ENCODE measurements around the gene SLC35D3. TPM values are rescaled to one million over a fixed set of nuclear protein-coding genes. Genes with fewer than 3 reads are reported as not detected.
"Not testable (repeated sequence)": the region's sequence is repeated elsewhere in the genome, so short reads cannot be mapped to it uniquely, and the experiment has no call there.

SLC35D3 gene
- total and polyA plus RNA-seq, 4 experiments from 2014 or later = not detected

DNA sequence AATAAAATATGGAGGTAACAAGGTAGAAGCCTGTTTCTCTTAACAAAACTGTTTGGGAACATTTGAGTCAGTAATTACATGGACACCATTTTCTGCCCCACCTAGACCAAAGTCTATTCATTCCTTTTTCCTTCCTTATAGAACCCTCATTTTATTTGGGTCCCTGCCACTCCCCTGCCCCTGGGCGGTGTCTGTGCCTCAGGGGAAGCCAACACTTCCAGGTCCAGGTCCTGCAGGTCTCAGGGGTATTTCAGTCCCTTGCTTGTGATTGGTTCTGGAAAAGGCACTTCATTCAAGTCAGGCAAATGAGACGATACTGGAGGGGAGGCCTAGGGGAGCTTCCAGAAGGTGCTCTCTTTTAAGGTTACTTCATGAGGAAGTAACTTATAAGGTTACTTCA lies 42.3 kb downstream of the SLC35D3 start:
- no peaks in the 10 kb centered on the region for H3K4me1 ChIP-seq (ENCODE audit: insufficient read depth, low read length)
- H3K27me3 ChIP-seq (ENCODE audit: insufficient read depth, low read length) = no peaks in the 10 kb centered on the region
- CTCF ChIA-PET (ENCODE audit: partially characterized antibody) = interaction anchor here (1.5 to 2.5 kb wide), 2 partner anchors 9 to 16 kb away, joined by 3 to 8 read pairs; no protein-coding TSS in a partner anchor
- no peaks in the 10 kb centered on the region for H3K36me3 ChIP-seq (ENCODE audit: insufficient read depth, low read length)
- no peak for DNase-seq
- H3K4me3 Mint-ChIP-seq = no peak overlapping the region
- H3K27me3 Mint-ChIP-seq = peaks cover 13 to 31% of the 10 kb centered on the region in 2 donors
- intact Hi-C loops (cut with micrococcal nuclease) = loop anchor here (10.0 kb wide), 1 partner anchor 210 kb away; the partner anchor contains the start of gene IL22RA2
- H3K9me3 Mint-ChIP-seq = no peaks in the 10 kb centered on the region
- no peaks in the 10 kb centered on the region for H3K36me3 Mint-ChIP-seq
- peaks cover 0 to 10% (median 6%) of the 10 kb centered on the region in 4 donors for H3K4me1 Mint-ChIP-seq
- H3K27ac ChIP-seq (ENCODE audit: low read depth, low read length) = no peak overlapping the region
- POLR2A ChIA-PET (ENCODE audit: partially characterized antibody) = no interaction called here
- no peak overlapping the region for H3K4me3 ChIP-seq (ENCODE audit: low read length in 2 of 2)
- H3K9me3 ChIP-seq (ENCODE audit: control insufficient read depth in 1 of 2, low read length in 2 of 2) = no peaks in the 10 kb centered on the region
- H3K27ac Mint-ChIP-seq = no peak overlapping the region

DNA sequence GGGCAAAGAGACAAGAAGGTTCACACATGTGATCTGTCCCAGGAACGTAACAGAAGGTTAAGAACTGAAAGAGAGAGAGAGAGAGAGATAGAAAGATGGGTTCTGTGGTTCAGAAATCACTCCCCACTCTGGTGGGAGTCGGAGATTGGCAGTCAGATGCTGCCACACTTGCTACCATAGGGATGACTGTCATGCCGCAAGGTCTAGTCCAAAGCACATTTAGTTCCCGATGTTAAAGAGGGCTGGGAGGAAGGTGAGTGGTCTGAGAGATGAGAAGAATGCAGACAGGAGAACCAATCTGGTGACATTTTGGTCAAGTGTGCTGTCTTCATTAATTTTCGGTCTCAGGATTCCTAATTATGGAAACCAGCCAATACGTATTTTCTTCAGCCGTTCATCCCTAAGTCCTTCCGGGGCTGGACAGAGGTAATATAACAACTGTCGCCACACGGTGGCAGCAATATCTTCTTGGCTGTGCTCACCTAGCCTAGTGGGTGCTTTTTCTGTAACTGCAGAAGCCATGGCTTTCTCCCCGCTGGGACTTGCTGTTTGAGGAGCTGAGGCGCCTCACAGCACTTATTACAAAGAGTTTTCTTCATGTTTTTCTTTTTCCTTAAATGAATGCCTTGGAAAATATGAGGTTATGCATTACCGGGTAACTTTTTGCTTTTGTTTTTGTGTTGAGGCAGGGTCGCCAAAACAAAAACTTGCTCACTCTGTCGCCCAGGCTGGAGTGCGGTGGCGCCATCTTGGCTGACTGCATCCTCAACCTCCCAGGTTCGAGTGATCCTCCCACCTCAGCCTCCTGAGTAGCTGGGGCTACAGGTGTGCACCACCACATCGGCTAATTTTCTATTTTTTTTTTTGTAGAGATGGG lies 46.0 kb downstream of the SLC35D3 start:
- intact Hi-C loops (cut with micrococcal nuclease) = loop anchor here (1.0 to 10.0 kb wide), 4 partner anchors 126 to 673 kb away; partner anchors contain the start of gene IL22RA2
- H3K27ac ChIP-seq (ENCODE audit: low read depth, low read length) = no peak overlapping the region
- peaks cover 0 to 2% (median 0%) of the 10 kb centered on the region in 8 donors for H3K9me3 Mint-ChIP-seq
- peak overlapping the region in 1 of 8 donors; percentile 17 for H3K4me3 Mint-ChIP-seq
- H3K9me3 ChIP-seq (ENCODE audit: control insufficient read depth in 1 of 2, low read length in 2 of 2) = no peaks in the 10 kb centered on the region
- peaks cover 0 to 10% (median 6%) of the 10 kb centered on the region in 4 donors for H3K4me1 Mint-ChIP-seq
- H3K36me3 ChIP-seq (ENCODE audit: insufficient read depth, low read length) = no peaks in the 10 kb centered on the region
- H3K4me3 ChIP-seq (ENCODE audit: low read length in 2 of 2) = no peak overlapping the region
- ChIA-PET POLR2A (ENCODE audit: partially characterized antibody) (no interaction called here), CTCF (ENCODE audit: partially characterized antibody) (interaction anchor here (1.2 to 2.5 kb wide), 7 partner anchors 7 to 346 kb away, joined by 3 to 9 read pairs (median 5); no protein-coding TSS in a partner anchor)
- no peaks in the 10 kb centered on the region for H3K27me3 ChIP-seq (ENCODE audit: insufficient read depth, low read length)
- peak overlapping the region in 1 of 7 donors; percentile 68 for H3K27ac Mint-ChIP-seq
- H3K4me1 ChIP-seq (ENCODE audit: insufficient read depth, low read length) = no peaks in the 10 kb centered on the region
- DNase-seq = peak in 4 of 5 donors; percentile 38 to 51 (median 46)
- H3K36me3 Mint-ChIP-seq = no peaks in the 10 kb centered on the region
- peaks cover 10 to 32% of the 10 kb centered on the region in 2 donors for H3K27me3 Mint-ChIP-seq

DNA sequence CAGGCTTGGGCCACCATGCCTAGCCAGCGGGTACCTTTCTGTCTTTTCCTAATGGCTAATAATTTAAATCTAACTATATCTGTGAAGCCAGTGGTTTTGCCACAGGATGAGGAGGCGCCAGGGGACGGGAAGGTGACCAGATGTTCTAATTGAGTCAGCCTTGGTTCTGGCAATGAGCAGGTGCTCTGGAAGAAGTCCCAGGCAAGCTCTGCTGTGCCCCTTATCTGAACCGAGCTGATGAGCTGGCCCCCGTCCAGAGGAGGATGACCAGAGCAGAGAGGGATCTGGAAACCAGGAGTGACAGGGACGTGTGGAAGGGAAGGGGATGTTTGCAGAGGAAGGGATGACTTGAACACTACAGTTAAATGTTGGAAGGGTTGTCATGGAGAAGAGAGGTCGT lies 46.7 kb downstream of the SLC35D3 start:
- DNase-seq = no peak
- H3K27me3 ChIP-seq (ENCODE audit: insufficient read depth, low read length) = no peaks in the 10 kb centered on the region
- no peak overlapping the region for H3K27ac ChIP-seq (ENCODE audit: low read depth, low read length)
- no peaks in the 10 kb centered on the region for H3K4me1 ChIP-seq (ENCODE audit: insufficient read depth, low read length)
- Mint-ChIP-seq H3K36me3 (no peaks in the 10 kb centered on the region), H3K27ac (no peak overlapping the region), H3K4me3 (no peak overlapping the region), H3K9me3 (peaks cover 0 to 2% (median 0%) of the 10 kb centered on the region in 8 donors), H3K4me1 (peaks cover 0 to 10% (median 6%) of the 10 kb centered on the region in 4 donors), H3K27me3 (peaks cover 10 to 32% of the 10 kb centered on the region in 2 donors)
- POLR2A ChIA-PET (ENCODE audit: partially characterized antibody) = no interaction called here
- H3K4me3 ChIP-seq (ENCODE audit: low read length in 2 of 2) = no peak overlapping the region
- H3K36me3 ChIP-seq (ENCODE audit: insufficient read depth, low read length) = no peaks in the 10 kb centered on the region
- CTCF ChIA-PET (ENCODE audit: partially characterized antibody) = interaction anchor here (1.1 to 2.5 kb wide), 6 partner anchors 8 to 345 kb away, joined by 3 to 9 read pairs (median 4); no protein-coding TSS in a partner anchor
- no peaks in the 10 kb centered on the region for H3K9me3 ChIP-seq (ENCODE audit: control insufficient read depth in 1 of 2, low read length in 2 of 2)
- intact Hi-C loops (cut with micrococcal nuclease) = loop anchor here (1.0 to 10.0 kb wide), 4 partner anchors 125 to 672 kb away; partner anchors contain the start of gene IL22RA2

DNA sequence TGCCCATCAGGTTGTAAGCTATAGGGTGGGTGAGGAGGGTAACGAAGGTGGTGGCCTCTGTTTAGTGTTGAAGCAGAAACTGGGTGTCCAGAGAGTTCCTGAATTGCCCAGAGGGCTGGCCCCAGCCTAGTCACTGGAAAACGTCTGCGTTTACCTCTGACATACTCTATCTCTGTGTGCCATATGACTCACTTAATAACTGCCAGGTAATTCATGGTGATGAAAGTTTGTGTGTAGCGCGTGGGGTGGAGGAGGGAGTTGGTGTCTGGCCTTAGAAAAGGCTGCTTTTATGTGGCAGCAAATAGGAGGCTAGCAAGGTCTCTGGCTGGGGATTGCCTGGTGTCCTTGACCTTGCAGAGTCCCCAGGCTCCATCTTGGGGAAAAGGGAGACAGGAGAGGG lies 47.3 kb downstream of the SLC35D3 start:
- H3K27ac Mint-ChIP-seq = no peak overlapping the region
- no peak overlapping the region for H3K4me3 Mint-ChIP-seq
- Histone ChIP-seq H3K27ac (ENCODE audit: low read depth, low read length) (no peak overlapping the region), H3K36me3 (ENCODE audit: insufficient read depth, low read length) (no peaks in the 10 kb centered on the region), H3K9me3 (ENCODE audit: control insufficient read depth in 1 of 2, low read length in 2 of 2) (no peaks in the 10 kb centered on the region), H3K4me3 (ENCODE audit: low read length in 2 of 2) (no peak overlapping the region), H3K4me1 (ENCODE audit: insufficient read depth, low read length) (no peaks in the 10 kb centered on the region), H3K27me3 (ENCODE audit: insufficient read depth, low read length) (no peaks in the 10 kb centered on the region)
- peaks cover 0 to 10% (median 6%) of the 10 kb centered on the region in 4 donors for H3K4me1 Mint-ChIP-seq
- H3K9me3 Mint-ChIP-seq = peaks cover 0 to 2% (median 0%) of the 10 kb centered on the region in 8 donors
- peaks cover 10 to 32% of the 10 kb centered on the region in 2 donors for H3K27me3 Mint-ChIP-seq
- ChIA-PET CTCF (ENCODE audit: partially characterized antibody) (interaction anchor here (1.1 to 1.4 kb wide), 4 partner anchors 9 to 345 kb away, joined by 3 to 5 read pairs (median 4); no protein-coding TSS in a partner anchor), POLR2A (ENCODE audit: partially characterized antibody) (no interaction called here)
- DNase-seq = no peak
- H3K36me3 Mint-ChIP-seq = no peaks in the 10 kb centered on the region
- intact Hi-C loops (cut with micrococcal nuclease) = loop anchor here (10.0 kb wide), 1 partner anchor 205 kb away; the partner anchor contains the start of gene IL22RA2

DNA sequence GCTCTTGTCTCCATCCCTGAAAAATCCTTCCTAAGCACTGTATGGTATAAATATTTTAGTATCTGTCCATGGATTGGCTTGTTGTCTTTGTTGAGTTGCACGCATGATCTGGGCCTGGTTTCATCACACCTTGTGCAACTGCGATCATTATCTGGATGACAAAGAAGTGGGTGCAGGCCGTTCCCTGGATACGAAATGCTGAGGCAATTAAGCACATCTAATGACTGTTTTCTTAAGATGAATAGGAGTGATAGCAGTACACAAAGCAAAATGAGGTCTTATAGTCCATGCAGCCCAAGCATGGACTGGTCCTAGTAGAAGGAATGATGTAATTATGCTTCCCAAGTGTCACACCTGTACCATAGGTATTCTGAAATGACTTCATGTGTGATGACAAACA lies 47.8 kb downstream of the SLC35D3 start:
- Histone ChIP-seq H3K27ac (ENCODE audit: low read depth, low read length) (no peak overlapping the region), H3K27me3 (ENCODE audit: insufficient read depth, low read length) (no peaks in the 10 kb centered on the region), H3K4me1 (ENCODE audit: insufficient read depth, low read length) (no peaks in the 10 kb centered on the region), H3K4me3 (ENCODE audit: low read length in 2 of 2) (no peak overlapping the region), H3K36me3 (ENCODE audit: insufficient read depth, low read length) (no peaks in the 10 kb centered on the region), H3K9me3 (ENCODE audit: control insufficient read depth in 1 of 2, low read length in 2 of 2) (no peaks in the 10 kb centered on the region)
- peaks cover 0 to 2% (median 0%) of the 10 kb centered on the region in 8 donors for H3K9me3 Mint-ChIP-seq
- H3K27ac Mint-ChIP-seq = no peak overlapping the region
- peaks cover 9 to 32% of the 10 kb centered on the region in 2 donors for H3K27me3 Mint-ChIP-seq
- peaks cover 0 to 10% (median 6%) of the 10 kb centered on the region in 4 donors for H3K4me1 Mint-ChIP-seq
- ChIA-PET POLR2A (ENCODE audit: partially characterized antibody) (no interaction called here), CTCF (ENCODE audit: partially characterized antibody) (interaction anchor here (1.1 to 2.2 kb wide), 3 partner anchors 9 to 344 kb away, joined by 4 to 7 read pairs (median 5); no protein-coding TSS in a partner anchor)
- no peaks in the 10 kb centered on the region for H3K36me3 Mint-ChIP-seq
- DNase-seq = no peak
- no peak overlapping the region for H3K4me3 Mint-ChIP-seq
- intact Hi-C loops (cut with micrococcal nuclease) = loop anchor here (10.0 kb wide), 1 partner anchor 205 kb away; the partner anchor contains the start of gene IL22RA2

DNA sequence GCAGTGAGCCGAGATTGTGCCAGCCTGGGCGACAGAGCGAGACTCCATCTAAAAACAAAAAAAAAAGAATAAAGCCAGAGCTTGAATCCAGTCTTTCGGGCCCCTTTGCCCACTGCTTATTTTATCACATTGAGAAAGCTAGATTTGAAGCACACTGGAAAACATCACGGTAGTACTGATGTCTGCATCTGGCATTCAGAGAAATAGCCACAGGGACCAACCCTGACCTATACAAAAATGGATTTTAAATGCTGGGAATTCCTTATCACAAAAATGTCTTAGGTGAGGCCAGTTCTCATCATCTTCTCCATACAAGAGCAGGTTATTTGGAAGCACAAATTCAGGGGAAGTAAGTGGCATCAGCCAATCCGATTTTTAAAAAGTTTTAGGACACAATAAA lies 49.5 kb downstream of the SLC35D3 start:
- intact Hi-C loops (cut with micrococcal nuclease) = no loop called here
- DNase-seq = no peak
- POLR2A ChIA-PET (ENCODE audit: partially characterized antibody) = no interaction called here
- H3K4me1 Mint-ChIP-seq = peaks cover 0 to 10% (median 6%) of the 10 kb centered on the region in 4 donors
- H3K4me1 ChIP-seq (ENCODE audit: insufficient read depth, low read length) = no peaks in the 10 kb centered on the region
- H3K27me3 ChIP-seq (ENCODE audit: insufficient read depth, low read length) = no peaks in the 10 kb centered on the region
- no peak overlapping the region for H3K27ac Mint-ChIP-seq
- no peak overlapping the region for H3K27ac ChIP-seq (ENCODE audit: low read depth, low read length)
- peaks cover 0 to 2% (median 0%) of the 10 kb centered on the region in 8 donors for H3K9me3 Mint-ChIP-seq
- CTCF ChIA-PET (ENCODE audit: partially characterized antibody) = interaction anchor here (1.2 to 2.2 kb wide), 3 partner anchors 18 to 342 kb away, joined by 3 to 7 read pairs (median 3); no protein-coding TSS in a partner anchor
- no peaks in the 10 kb centered on the region for H3K9me3 ChIP-seq (ENCODE audit: control insufficient read depth in 1 of 2, low read length in 2 of 2)
- H3K4me3 Mint-ChIP-seq = no peak overlapping the region
- peaks cover 8 to 26% of the 10 kb centered on the region in 2 donors for H3K27me3 Mint-ChIP-seq
- H3K36me3 ChIP-seq (ENCODE audit: insufficient read depth, low read length) = no peaks in the 10 kb centered on the region
- H3K36me3 Mint-ChIP-seq = no peaks in the 10 kb centered on the region
- no peak overlapping the region for H3K4me3 ChIP-seq (ENCODE audit: low read length in 2 of 2)

DNA sequence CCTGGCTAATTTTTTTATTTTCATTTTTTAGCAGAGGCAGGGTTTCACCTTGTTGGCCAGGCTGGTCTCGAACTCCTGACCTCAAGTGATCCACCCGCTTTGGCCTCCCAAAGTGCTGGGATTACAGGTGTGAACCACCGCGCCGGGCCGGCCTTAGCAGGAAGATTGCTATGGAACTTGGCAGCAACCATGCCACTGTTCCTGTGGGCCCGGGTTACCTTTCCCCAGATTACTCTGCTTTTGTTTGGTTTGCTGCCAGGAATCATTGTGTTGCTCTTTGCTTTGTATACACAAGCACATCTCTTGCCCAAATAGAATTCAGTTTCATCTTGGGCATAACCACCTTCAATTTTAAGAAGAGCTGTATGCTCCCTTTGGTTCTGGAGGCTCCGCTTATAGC lies 51.7 kb downstream of the SLC35D3 start:
- CTCF ChIA-PET (ENCODE audit: partially characterized antibody) = interaction anchor here (1.7 kb wide), 1 partner anchor 10 kb away, joined by 8 read pairs; no protein-coding TSS in a partner anchor

More for the DNA sequence above, 51.7 kb downstream of the SLC35D3 start:
- H3K27ac ChIP-seq (ENCODE audit: low read depth, low read length); DNase-seq; intact Hi-C loops (cut with micrococcal nuclease); H3K36me3 ChIP-seq (ENCODE audit: insufficient read depth, low read length); H3K27me3 ChIP-seq (ENCODE audit: insufficient read depth, low read length); POLR2A ChIA-PET (ENCODE audit: partially characterized antibody); H3K4me1 ChIP-seq (ENCODE audit: insufficient read depth, low read length); H3K4me3 Mint-ChIP-seq; H3K27ac Mint-ChIP-seq; H3K36me3 Mint-ChIP-seq; H3K9me3 Mint-ChIP-seq; H3K9me3 ChIP-seq (ENCODE audit: control insufficient read depth in 1 of 2, low read length in 2 of 2); H3K4me1 Mint-ChIP-seq; H3K4me3 ChIP-seq (ENCODE audit: low read length in 2 of 2): not testable (repeated sequence)
- peaks cover 3 to 11% of the 10 kb centered on the region in 2 donors for H3K27me3 Mint-ChIP-seq
